ENCODE measurements around the gene MIEN1.
A peak's percentile ranks its signal among the peaks of the same experiment; 100 is the strongest.
"Not testable (repeated sequence)": the region's sequence is repeated elsewhere in the genome, so short reads cannot be mapped to it uniquely, and the experiment has no call there.

Gene MIEN1

GRCh38 chr17:39730095-39730921 is at the start of gene MIEN1:
MIEN1 (minus strand) TSS chr17:39730532; CDS start chr17:39730495, 37 bp downstream.
- DNase-seq, result peak; percentile 96 to 97

GRCh38 chr17:39777534-39778365 is 47.4 kb upstream of the MIEN1 start:
- DNase-seq, result no peak

DNA sequence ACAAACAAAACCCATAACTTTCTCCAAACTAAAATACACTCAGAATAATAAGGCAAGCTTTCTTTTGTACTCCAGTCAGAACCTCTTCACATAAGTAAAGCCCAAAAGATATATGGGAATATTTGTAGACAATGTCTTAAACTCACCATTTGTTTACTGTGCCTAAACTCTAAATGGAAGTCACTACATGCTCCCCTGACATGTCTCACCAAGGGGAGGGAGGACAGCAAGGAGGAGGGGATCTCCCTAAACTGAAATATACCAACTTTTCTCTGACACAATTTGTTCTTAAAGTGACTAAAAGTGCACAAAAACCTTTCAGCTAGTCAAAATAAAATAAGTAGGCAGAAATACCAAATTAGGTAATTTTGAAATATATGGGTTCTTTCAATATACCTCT is 45.9 kb upstream of the MIEN1 start:
- no peak for DNase-seq

DNA sequence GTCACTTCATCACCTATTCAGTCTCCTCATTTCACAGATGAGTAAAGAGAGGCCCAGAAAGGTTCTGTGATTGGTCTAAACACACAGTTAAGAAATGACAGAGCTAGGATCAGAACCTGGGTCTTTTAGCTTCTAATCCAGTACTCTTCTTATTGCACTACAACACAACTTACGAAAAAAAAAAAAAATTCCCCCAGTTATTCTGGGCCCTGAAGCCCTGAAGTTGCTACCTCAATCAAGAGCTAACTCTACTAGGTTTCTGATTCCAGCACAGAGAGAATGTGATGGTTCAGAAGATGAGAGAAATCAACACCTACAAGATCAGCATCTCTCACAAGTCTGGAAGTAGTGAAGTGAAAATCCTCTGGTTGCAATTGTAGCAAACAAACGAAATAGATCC is 44.7 kb upstream of the MIEN1 start:
- DNase-seq, result no peak

DNA sequence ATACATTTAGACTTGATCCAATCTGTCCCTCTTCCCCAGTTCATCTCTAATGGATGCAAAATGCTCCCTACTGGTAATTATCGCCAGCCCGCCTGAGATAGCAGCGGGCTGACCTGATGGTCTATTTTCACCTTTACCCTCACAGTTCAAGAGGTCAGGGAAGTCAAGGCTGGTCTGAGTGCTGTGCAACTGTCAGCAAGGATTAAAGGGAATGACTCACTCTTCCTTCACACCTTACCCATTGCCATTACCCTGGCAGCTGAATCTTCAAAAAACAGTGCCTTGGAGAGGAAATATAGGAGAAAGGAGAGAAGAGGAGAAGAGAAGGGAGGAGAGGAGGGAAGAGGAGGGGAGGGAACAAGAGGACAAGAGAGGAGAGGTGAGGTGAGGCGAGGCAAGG is 43.7 kb upstream of the MIEN1 start:
- no peak for DNase-seq

- DNase-seq, result no peak
These were observed 42.9 kb upstream of the MIEN1 start for GRCh38 chr17:39772987-39773934.

- no peak for DNase-seq
These were observed 42.1 kb upstream of the MIEN1 start for GRCh38 chr17:39772415-39772814.

- peak; percentile 55 to 67 for DNase-seq
These were observed 39.7 kb upstream of the MIEN1 start for GRCh38 chr17:39769974-39770587.

GRCh38 chr17:39767147-39767546 is 36.8 kb upstream of the MIEN1 start:
- DNase-seq, result no peak

- DNase-seq, result no peak
These were observed 35.4 kb upstream of the MIEN1 start for GRCh38 chr17:39765766-39766165.

DNA sequence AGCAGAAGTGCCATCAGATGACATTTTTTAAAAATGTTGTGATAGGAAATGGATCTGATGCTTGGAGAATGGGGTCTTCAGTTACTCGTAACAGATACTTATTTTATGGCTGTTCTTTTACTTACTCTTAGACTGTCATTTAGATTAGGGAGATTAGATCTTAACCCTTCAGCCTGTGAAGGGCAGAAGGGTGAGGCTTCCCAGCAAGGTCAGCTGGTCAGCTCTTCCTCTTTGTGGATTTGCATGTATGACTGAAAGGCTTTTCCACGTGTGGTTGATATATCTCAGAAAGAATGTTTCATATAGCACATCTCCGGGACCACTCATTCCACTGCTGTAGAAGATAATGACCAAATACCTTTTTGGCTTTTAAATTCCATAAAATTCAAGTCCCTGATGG is 34.8 kb upstream of the MIEN1 start:
- no peak for DNase-seq

- not testable (repeated sequence) for DNase-seq
These were observed 33.8 kb upstream of the MIEN1 start for GRCh38 chr17:39764171-39764570.

- no peak for DNase-seq
These were observed 32.9 kb upstream of the MIEN1 start for GRCh38 chr17:39763051-39763820.

- DNase-seq, result no peak
These were observed 31.6 kb upstream of the MIEN1 start for GRCh38 chr17:39761861-39762496.

DNA sequence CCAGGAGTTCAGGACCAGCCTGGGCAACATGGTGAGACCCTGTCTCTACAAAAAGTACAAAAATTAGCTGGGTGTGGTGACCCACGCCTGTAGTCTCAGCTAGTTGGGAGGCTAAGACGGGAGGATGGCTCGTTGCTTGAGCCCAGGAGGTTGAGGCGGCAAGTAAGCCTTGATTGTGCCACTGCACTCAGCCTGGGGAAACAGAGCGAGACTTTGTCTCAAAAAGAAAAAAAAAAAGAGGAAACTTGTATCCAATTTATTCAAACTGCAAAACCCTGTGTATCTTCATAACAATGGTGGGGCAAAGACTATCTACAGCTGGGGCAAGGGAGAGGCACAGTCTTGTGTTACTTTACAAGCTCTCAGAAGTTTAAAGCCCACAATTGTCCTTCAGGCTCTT is 28.9 kb upstream of the MIEN1 start:
- DNase-seq, result no peak

GRCh38 chr17:39757931-39758873 is 27.9 kb upstream of the MIEN1 start:
- peak; percentile 55 to 64 for DNase-seq

DNA sequence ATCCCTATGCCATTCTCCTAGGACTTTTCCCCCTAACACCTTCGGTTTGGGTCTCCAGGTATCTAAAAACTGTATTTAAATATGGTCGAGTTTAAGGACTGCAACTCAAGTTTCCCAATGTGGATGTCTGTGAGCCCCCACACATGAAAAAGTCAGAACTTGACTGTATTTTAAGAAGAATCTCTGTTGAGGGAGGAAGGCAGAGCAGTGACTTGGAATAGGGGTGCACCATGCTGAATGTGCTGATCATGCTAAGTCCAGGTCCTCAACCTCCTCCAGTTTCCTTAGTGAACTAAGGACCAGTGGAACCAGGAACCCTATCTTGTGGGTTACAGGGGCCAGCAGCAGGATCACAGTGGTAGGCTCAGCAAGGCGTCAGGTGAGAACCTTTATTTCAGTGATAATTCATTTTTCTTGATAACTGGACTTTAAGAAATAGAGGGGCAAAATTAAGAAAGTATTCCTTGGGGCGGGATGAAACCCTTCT is 26.9 kb upstream of the MIEN1 start:
- DNase-seq, result no peak

DNA sequence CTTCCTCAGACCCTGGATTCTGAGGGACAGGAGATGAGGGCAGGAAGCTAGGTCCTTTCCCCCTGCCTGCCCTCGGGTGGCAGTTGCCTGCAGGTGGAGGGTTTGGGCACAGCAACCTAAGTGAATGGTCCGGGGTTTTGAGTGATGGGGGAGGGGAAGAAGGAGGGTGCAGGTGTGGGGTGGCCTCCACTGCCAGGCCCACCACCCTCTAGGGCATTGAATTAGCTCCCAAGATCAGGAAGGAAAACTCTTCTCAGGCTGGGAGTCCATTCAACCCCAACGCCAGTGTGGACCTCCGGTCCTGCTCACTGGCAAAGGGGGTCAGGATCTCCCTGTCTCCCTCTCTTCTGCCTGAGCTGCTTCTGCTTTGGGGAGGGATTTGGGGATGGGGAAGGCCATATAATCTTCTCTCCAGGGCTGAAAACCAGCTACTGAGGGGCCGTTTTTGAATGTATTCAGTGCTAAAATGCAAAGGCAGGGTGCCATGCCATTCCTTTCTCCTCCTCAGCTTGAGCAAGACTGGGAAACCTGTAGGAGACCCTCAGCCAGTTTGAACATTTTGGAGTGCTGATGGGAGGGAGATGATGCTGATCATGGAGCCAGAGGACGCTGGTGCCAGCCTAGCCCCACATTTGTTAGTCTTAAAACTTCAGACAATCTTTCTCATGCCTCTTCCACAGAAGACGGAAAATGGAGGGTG is 26.2 kb upstream of the MIEN1 start:
- no peak for DNase-seq

Measured in stimulated activated CD4-positive, alpha-beta T cell treated with anti-CD3 and anti-CD28 coated beads, Interleukin-2, amount 100 ng/mL, for 24 hours (primary cell).